CD8-positive, alpha-beta memory T cell (primary cell): Measurements from ENCODE around the gene DPP9. TPM values are rescaled to one million over a fixed set of nuclear protein-coding genes. Genes with fewer than 3 reads are reported as not detected.

ENCODE experiments used
- CTCF ChIA-PET: fragments of 350-600 bp; sonication (Branson Sonifier 250); formaldehyde crosslinking; loops from one replicate; lab custom pipeline; 2021; ENCODE audit warnings: antibody characterized with exemption; lab: Charles Lee
- POLR2A ChIA-PET: fragments of 350-600 bp; sonication (Branson Sonifier 250); formaldehyde crosslinking; loops from one replicate; lab custom pipeline; 2021; ENCODE audit warnings: antibody characterized with exemption; lab: Charles Lee
- DNase-seq, 5 donors: peaks; one replicate each; pipeline versions ENCODE4 v3.0.0 to v3.0.0-alpha.2; 2020 to 2022; ENCODE audit warnings: mixed read lengths in 1 of 5
- H3K27ac ChIP-seq: one replicate; pipeline ENCODE4 v1.7.0; 2013; ENCODE audit warnings: low read depth, mild to moderate bottlenecking, low read length, moderate library complexity
- H3K27me3 ChIP-seq: 2 replicates; pipeline ENCODE4 v1.7.0; 2013; ENCODE audit warnings: low read length, mild to moderate bottlenecking; ENCODE audit not compliant: insufficient read depth, poor library complexity, severe bottlenecking
- H3K36me3 ChIP-seq: 2 replicates; pipeline ENCODE4 v1.7.0; 2013; ENCODE audit warnings: mild to moderate bottlenecking, low read length, moderate library complexity; ENCODE audit not compliant: insufficient read depth
- H3K4me1 ChIP-seq: 2 replicates; pipeline ENCODE4 v1.7.0; 2013; ENCODE audit warnings: mild to moderate bottlenecking, low read length, moderate library complexity; ENCODE audit not compliant: insufficient read depth
- H3K4me3 ChIP-seq: 2 replicates; pipeline ENCODE4 v1.7.0; 2013; ENCODE audit warnings: mild to moderate bottlenecking, low read length
- H3K9me3 ChIP-seq: 2 replicates; pipeline ENCODE4 v1.7.0; 2013; ENCODE audit warnings: mild to moderate bottlenecking, low read length
- H3K27ac Mint-ChIP-seq, 8 donors: one replicate each; pipeline ENCODE4 v1.8.0; 2020 to 2021; ENCODE audit warnings: mixed read lengths in 8 of 8, mild to moderate bottlenecking in 6 of 8, inconsistent platforms in 3 of 8, moderate library complexity in 3 of 8
- H3K27me3 Mint-ChIP-seq, 2 donors: one replicate each; pipeline ENCODE4 v1.8.0; 2020 to 2021; ENCODE audit warnings: mixed read lengths in 2 of 2, mild to moderate bottlenecking in 1 of 2, moderate library complexity in 1 of 2
- H3K36me3 Mint-ChIP-seq, 3 donors: one replicate each; pipeline ENCODE4 v1.8.0; 2020 to 2021; ENCODE audit warnings: mixed read lengths in 3 of 3, inconsistent platforms in 1 of 3, mild to moderate bottlenecking in 1 of 3
- H3K4me1 Mint-ChIP-seq, 3 donors: one replicate each; pipeline ENCODE4 v1.8.0; 2020 to 2021; ENCODE audit warnings: mixed read lengths in 3 of 3, inconsistent platforms in 1 of 3, mild to moderate bottlenecking in 1 of 3
- H3K4me3 Mint-ChIP-seq, 7 donors: one replicate each; pipeline ENCODE4 v1.8.0; 2020 to 2021; ENCODE audit warnings: mixed read lengths in 7 of 7, mild to moderate bottlenecking in 6 of 7, moderate library complexity in 4 of 7, inconsistent platforms in 2 of 7
- H3K9me3 Mint-ChIP-seq, 5 donors: one replicate each; pipeline ENCODE4 v1.8.0; 2020 to 2022; ENCODE audit warnings: mixed read lengths in 5 of 5, mild to moderate bottlenecking in 3 of 5, moderate library complexity in 2 of 5, inconsistent platforms in 1 of 5
- polyA plus RNA-seq: library from polyadenylated mRNA; unstranded; fragments of 300-500 nt; fragmentation: Illumina TruSeq; gene quantifications from one replicate; pipeline ENCODE4 v1.2.3, GENCODE V29; 2021
- total RNA-seq, 2 experiments: library from RNA; stranded (reverse); gene quantifications; one replicate each; pipeline ENCODE4 v1.2.3, GENCODE V29; 2021

DPP9 gene
- total and polyA plus RNA-seq, 3 experiments from 2014 or later, result 32.1 to 105 (median 105) TPM

- Histone ChIP-seq H3K9me3 (no peaks in the 10 kb centered on the region), H3K27me3 (peaks cover 17% of the 10 kb centered on the region), H3K4me1 (peaks cover 11% of the 10 kb centered on the region), H3K36me3 (no peaks in the 10 kb centered on the region), H3K4me3 (peak overlapping the region; percentile 34), H3K27ac (no peak overlapping the region)
- CTCF ChIA-PET, result interaction anchor here (1.0 kb wide), 1 partner anchor 32 kb away, joined by 3 read pairs; the partner anchor contains the start of gene FEM1A
- Mint-ChIP-seq H3K27me3 (peaks cover 24 to 58% of the 10 kb centered on the region in 2 donors), H3K4me1 (peaks cover 4 to 13% (median 8%) of the 10 kb centered on the region in 3 donors), H3K4me3 (peak overlapping the region in 6 of 7 donors; percentile 47 to 78 (median 63)), H3K9me3 (peaks cover 0 to 4% (median 0%) of the 10 kb centered on the region in 5 donors), H3K27ac (peak overlapping the region in 4 of 8 donors; percentile 7 to 79 (median 68)), H3K36me3 (no peaks in the 10 kb centered on the region)
- POLR2A ChIA-PET, result no interaction called here
- DNase-seq, result peak; percentile 27 to 66 (median 52)
These were observed 36.0 kb upstream of the DPP9 start for GRCh38 chr19:4759388-4760284.

DNA sequence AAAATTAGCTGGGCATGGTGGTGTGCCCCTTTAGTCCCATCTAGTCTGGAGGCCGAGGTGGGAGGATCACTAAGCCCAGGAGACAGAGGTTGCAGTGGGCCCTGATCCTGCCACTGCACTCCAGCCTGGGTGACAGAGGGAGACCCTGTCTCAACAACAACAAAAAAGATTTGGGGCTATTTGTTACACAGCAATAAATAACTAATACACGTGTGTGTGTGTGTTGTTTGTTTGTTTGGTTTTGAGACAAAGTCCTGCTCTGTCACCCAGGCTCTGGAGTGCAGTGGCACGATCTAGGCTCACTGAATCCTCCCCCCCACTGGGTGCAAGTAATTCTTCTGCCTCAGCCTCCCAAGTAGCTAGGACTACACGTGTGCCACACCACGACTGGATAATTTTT lies 35.0 kb upstream of the DPP9 start:
- H3K4me3 Mint-ChIP-seq, result peak overlapping the region in 2 of 7 donors; percentile 32 to 51
- peaks cover 4 to 13% (median 8%) of the 10 kb centered on the region in 3 donors for H3K4me1 Mint-ChIP-seq
- CTCF ChIA-PET, result no interaction called here
- POLR2A ChIA-PET, result no interaction called here
- no peak overlapping the region for H3K4me3 ChIP-seq
- no peaks in the 10 kb centered on the region for H3K9me3 ChIP-seq
- H3K9me3 Mint-ChIP-seq, result peaks cover 0 to 4% (median 0%) of the 10 kb centered on the region in 5 donors
- peaks cover 17% of the 10 kb centered on the region for H3K27me3 ChIP-seq
- DNase-seq, result no peak
- H3K4me1 ChIP-seq, result peaks cover 11% of the 10 kb centered on the region
- H3K36me3 Mint-ChIP-seq, result no peaks in the 10 kb centered on the region
- H3K27me3 Mint-ChIP-seq, result peaks cover 23 to 53% of the 10 kb centered on the region in 2 donors
- H3K36me3 ChIP-seq, result no peaks in the 10 kb centered on the region
- peak overlapping the region in 1 of 8 donors; percentile 66 for H3K27ac Mint-ChIP-seq
- no peak overlapping the region for H3K27ac ChIP-seq

DNA sequence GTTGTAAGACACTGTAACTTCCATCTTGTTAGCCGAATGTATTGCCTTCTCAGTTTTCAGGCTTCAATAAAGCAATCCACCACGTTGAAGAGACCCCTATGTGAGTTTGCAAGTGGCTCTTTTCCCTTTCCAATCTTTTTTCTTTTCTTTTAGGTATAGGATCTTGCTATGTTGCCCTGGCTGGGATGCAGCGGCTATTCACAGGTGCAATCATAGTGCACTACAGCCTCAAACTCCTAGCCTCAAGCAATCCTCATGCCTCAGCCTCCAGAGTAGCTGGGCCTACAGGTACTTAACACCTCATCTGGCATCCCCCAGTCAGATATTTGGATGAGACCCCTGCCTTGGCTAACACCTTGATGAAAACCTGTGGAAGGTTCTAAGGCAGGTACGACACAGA lies 34.4 kb upstream of the DPP9 start:
- peaks cover 20 to 47% of the 10 kb centered on the region in 2 donors for H3K27me3 Mint-ChIP-seq
- Histone ChIP-seq H3K4me3 (no peak overlapping the region), H3K27me3 (peaks cover 17% of the 10 kb centered on the region), H3K9me3 (no peaks in the 10 kb centered on the region), H3K27ac (no peak overlapping the region), H3K4me1 (peaks cover 11% of the 10 kb centered on the region), H3K36me3 (no peaks in the 10 kb centered on the region)
- peaks cover 0 to 4% (median 0%) of the 10 kb centered on the region in 5 donors for H3K9me3 Mint-ChIP-seq
- CTCF ChIA-PET, result interaction anchor here (1.1 kb wide), 1 partner anchor 33 kb away, joined by 4 read pairs; the partner anchor contains the start of gene FEM1A
- H3K27ac Mint-ChIP-seq, result peak overlapping the region in 1 of 8 donors; percentile 22
- no peak for DNase-seq
- H3K36me3 Mint-ChIP-seq, result no peaks in the 10 kb centered on the region
- POLR2A ChIA-PET, result no interaction called here
- H3K4me3 Mint-ChIP-seq, result peak overlapping the region in 2 of 7 donors; percentile 3 to 6
- peaks cover 4 to 13% (median 8%) of the 10 kb centered on the region in 3 donors for H3K4me1 Mint-ChIP-seq

GRCh38 chr19:4755459-4755858 lies 31.8 kb upstream of the DPP9 start:
- Histone ChIP-seq H3K4me3 (no peak overlapping the region), H3K36me3 (no peaks in the 10 kb centered on the region), H3K27me3 (peaks cover 12% of the 10 kb centered on the region), H3K27ac (no peak overlapping the region), H3K9me3 (no peaks in the 10 kb centered on the region), H3K4me1 (peaks cover 11% of the 10 kb centered on the region)
- Mint-ChIP-seq H3K4me3 (no peak overlapping the region), H3K27ac (no peak overlapping the region), H3K36me3 (no peaks in the 10 kb centered on the region), H3K4me1 (peaks cover 4 to 11% (median 8%) of the 10 kb centered on the region in 3 donors), H3K9me3 (peaks cover 0 to 4% (median 0%) of the 10 kb centered on the region in 5 donors), H3K27me3 (peaks cover 17 to 27% of the 10 kb centered on the region in 2 donors)
- CTCF ChIA-PET, result no interaction called here
- DNase-seq, result no peak
- POLR2A ChIA-PET, result interaction anchor here (0.6 kb wide), 1 partner anchor 383 kb away, joined by 3 read pairs; no protein-coding TSS in a partner anchor

DNA sequence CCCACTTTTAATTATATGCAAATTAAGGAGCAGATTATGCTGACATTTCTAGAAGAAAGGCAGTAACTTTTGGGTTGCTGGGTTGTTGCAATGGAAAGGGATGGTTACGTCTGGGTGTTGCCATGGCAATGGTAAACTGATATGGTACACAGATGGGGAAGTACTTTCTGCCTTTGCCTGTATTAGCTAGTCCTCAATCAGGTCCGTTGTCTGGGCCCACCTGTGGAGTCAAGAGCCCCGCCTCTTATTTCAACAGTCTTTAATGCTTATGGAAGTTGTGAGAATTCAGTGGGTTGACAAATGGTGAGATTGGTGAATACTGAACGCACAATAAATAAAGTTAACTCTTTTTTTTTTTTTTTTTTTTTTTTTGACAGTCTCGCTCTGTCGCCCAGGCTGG lies 30.6 kb upstream of the DPP9 start:
- Histone ChIP-seq H3K4me3 (no peak overlapping the region), H3K27me3 (peaks cover 2% of the 10 kb centered on the region), H3K36me3 (no peaks in the 10 kb centered on the region), H3K27ac (no peak overlapping the region), H3K9me3 (no peaks in the 10 kb centered on the region), H3K4me1 (no peaks in the 10 kb centered on the region)
- POLR2A ChIA-PET, result interaction anchor here (0.5 kb wide), 1 partner anchor 1026 kb away, joined by 7 read pairs; no protein-coding TSS in a partner anchor
- Mint-ChIP-seq H3K9me3 (peaks cover 0 to 4% (median 0%) of the 10 kb centered on the region in 5 donors), H3K4me3 (no peak overlapping the region), H3K27me3 (peaks cover 18 to 26% of the 10 kb centered on the region in 2 donors), H3K27ac (no peak overlapping the region), H3K36me3 (no peaks in the 10 kb centered on the region), H3K4me1 (peaks cover 0 to 2% (median 2%) of the 10 kb centered on the region in 3 donors)
- CTCF ChIA-PET, result no interaction called here
- no peak for DNase-seq

DNA sequence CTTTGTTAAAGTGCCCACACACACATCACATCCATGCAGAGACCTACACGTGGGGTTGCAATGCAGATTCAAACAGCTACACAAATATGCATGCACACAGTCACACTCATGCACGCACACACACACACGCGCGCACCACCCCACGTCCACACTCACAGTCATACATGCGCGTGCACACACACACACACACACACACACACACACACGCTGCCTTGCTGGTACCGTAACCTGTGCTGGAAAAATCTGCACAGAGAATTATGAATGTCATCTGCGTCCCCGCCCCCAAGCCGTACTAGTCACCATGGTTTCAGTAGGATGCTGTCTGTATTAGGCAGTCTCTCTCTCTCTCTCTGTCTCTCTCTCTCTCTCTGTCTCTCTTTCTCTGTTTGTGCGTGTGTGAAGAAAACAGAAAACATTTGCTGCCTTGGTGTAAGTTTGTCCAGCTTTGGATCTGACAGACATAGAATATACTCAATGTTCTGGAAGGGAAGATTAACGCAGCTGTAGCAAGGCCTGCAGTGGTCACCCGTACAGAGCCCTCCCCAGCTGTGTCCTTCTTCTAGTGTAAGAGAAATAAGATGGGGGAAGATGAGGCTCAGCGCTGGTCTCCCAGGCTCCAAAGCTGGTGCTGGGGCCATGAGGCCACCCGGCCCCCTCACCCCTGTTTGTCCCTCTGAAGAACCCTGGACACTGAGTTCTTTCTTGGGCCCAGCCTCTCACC lies 26.4 kb upstream of the DPP9 start:
- Histone ChIP-seq H3K9me3 (no peaks in the 10 kb centered on the region), H3K4me1 (no peaks in the 10 kb centered on the region), H3K36me3 (no peaks in the 10 kb centered on the region), H3K27me3 (no peaks in the 10 kb centered on the region), H3K4me3 (no peak overlapping the region), H3K27ac (no peak overlapping the region)
- H3K4me3 Mint-ChIP-seq, result no peak overlapping the region
- H3K27me3 Mint-ChIP-seq, result peaks cover 20 to 33% of the 10 kb centered on the region in 2 donors
- no peaks in the 10 kb centered on the region for H3K4me1 Mint-ChIP-seq
- CTCF ChIA-PET, result interaction anchor here (0.6 kb wide), 1 partner anchor 603 kb away, joined by 3 read pairs; no protein-coding TSS in a partner anchor
- POLR2A ChIA-PET, result interaction anchor here (0.7 kb wide), 1 partner anchor 24 kb away, joined by 3 read pairs; no protein-coding TSS in a partner anchor
- H3K9me3 Mint-ChIP-seq, result no peaks in the 10 kb centered on the region
- no peaks in the 10 kb centered on the region for H3K36me3 Mint-ChIP-seq
- DNase-seq, result no peak
- H3K27ac Mint-ChIP-seq, result no peak overlapping the region

- Mint-ChIP-seq H3K27me3 (peaks cover 13 to 28% of the 10 kb centered on the region in 2 donors), H3K27ac (no peak overlapping the region), H3K4me3 (no peak overlapping the region), H3K9me3 (no peaks in the 10 kb centered on the region), H3K4me1 (no peaks in the 10 kb centered on the region), H3K36me3 (no peaks in the 10 kb centered on the region)
- POLR2A ChIA-PET, result no interaction called here
- no peak overlapping the region for H3K4me3 ChIP-seq
- no peaks in the 10 kb centered on the region for H3K9me3 ChIP-seq
- H3K27ac ChIP-seq, result no peak overlapping the region
- no peaks in the 10 kb centered on the region for H3K27me3 ChIP-seq
- no peaks in the 10 kb centered on the region for H3K4me1 ChIP-seq
- DNase-seq, result no peak
- H3K36me3 ChIP-seq, result no peaks in the 10 kb centered on the region
- CTCF ChIA-PET, result no interaction called here
These were observed 24.9 kb upstream of the DPP9 start for GRCh38 chr19:4748589-4748988.
